Measurements from ENCODE around the gene ASZ1. TPM values are rescaled to one million over a fixed set of nuclear protein-coding genes. Genes with fewer than 3 reads are reported as not detected.

Gene ASZ1
- total and polyA plus RNA-seq, 2 of the 4 experiments (the other 2 are of a cell fraction): not detected

DNA sequence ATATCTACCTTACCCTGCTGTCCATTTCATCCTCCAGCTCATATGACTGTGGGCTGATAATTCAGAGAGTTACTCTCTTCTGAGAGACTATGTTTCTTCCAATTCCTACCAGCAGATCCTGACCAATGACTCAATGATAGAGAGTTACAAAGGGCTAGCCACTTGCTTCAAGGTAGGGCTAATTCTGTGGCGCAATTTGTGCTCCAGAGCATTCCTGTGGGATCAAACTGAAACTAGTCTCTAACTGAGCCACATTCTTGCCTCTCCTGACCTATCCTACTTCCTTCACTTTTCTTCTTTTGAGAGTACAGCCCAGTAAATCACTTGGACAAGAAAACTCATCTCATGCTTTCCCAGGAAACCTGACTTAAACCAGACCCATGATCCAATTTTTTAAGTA lies 17.9 kb upstream of the ASZ1 start:
- Histone ChIP-seq H3K9ac (ENCODE audit: low read depth, low read length) (no peak overlapping the region), H4K20me1 (ENCODE audit: insufficient read depth, low read length) (no peaks in the 10 kb centered on the region), H3K18ac (ENCODE audit: low read depth, low read length) (no peak overlapping the region), H3K79me1 (ENCODE audit: low read depth in 1 of 2, low read length in 2 of 2) (no peaks in the 10 kb centered on the region), H3K14ac (replicated peaks; ENCODE audit: low read depth, low read length) (no peak overlapping the region), H2AK9ac (replicated peaks; ENCODE audit: low read depth, low read length, poor library complexity) (no peak overlapping the region), H3K56ac (ENCODE audit: extremely low read depth, insufficient read depth, low read length) (no peak overlapping the region), H2BK20ac (ENCODE audit: low read depth, low read length) (no peak overlapping the region), H2BK15ac (ENCODE audit: low read depth, low read length) (no peak overlapping the region), H4K5ac (ENCODE audit: low read depth, low read length) (no peak overlapping the region), H3K4me1 (ENCODE audit: control insufficient read depth, insufficient read depth, low read length) (no peaks in the 10 kb centered on the region), H2BK120ac (ENCODE audit: low read depth, low read length) (no peak overlapping the region), H3K27me3 (ENCODE audit: control insufficient read depth, insufficient read depth, low read length) (no peaks in the 10 kb centered on the region), H3K27ac (ENCODE audit: insufficient read depth, low read length) (no peak overlapping the region), H2AK5ac (ENCODE audit: low read depth, low read length) (no peak overlapping the region), H4K91ac (ENCODE audit: insufficient read depth, low read depth, low read length) (no peak overlapping the region), H3K9me1 (ENCODE audit: insufficient read depth, low read length) (no peaks in the 10 kb centered on the region), H2BK5ac (ENCODE audit: low read depth, low read length, poor library complexity, severe bottlenecking) (no peak overlapping the region), H3K4me2 (ENCODE audit: low read depth, low read length) (no peak overlapping the region), H3K4ac (ENCODE audit: low read depth, low read length) (no peak overlapping the region), H3K36me3 (ENCODE audit: control insufficient read depth, insufficient read depth, low read length) (no peaks in the 10 kb centered on the region), H3K23ac (ENCODE audit: low read depth, low read length) (no peak overlapping the region), H2AFZ (replicated peaks; ENCODE audit: low read length, poor library complexity) (no peak overlapping the region), H3K9me3 (ENCODE audit: control insufficient read depth, insufficient read depth, low read length) (no peaks in the 10 kb centered on the region), H3K4me3 (ENCODE audit: insufficient read depth, low read depth, low read length) (no peak overlapping the region), H4K8ac (ENCODE audit: low read depth in 2 of 2, low read length in 2 of 2) (no peak overlapping the region)
- BruUV-seq (replicated peaks): no TSS peak
- dilution Hi-C loops (cut with HindIII; ENCODE audit: low sequenced_read_pairs, unreplicated experiment) (no loop called here), in situ Hi-C loops (cut with MboI; ENCODE audit: low sequenced_read_pairs) (no loop called here), intact Hi-C loops (cut with micrococcal nuclease) (no loop called here)
- DNase-seq (peak; percentile 34), ATAC-seq (ENCODE audit: low read depth) (no peak; the same call in 1 of the 2 replicates)
- TF ChIP-seq CEBPB (IDR thresholded peaks at IDR 0.05; ENCODE audit: low read depth, low read length) (peak; percentile 32; the same call in 1 of the 2 replicates), MAZ (IDR thresholded peaks at IDR 0.05; ENCODE audit: borderline replicate concordance, low read depth, low read length) (no peak), FOS (IDR thresholded peaks at IDR 0.05; ENCODE audit: low read depth, low read length) (no peak)
- TF ChIP-seq, protein P1, sequence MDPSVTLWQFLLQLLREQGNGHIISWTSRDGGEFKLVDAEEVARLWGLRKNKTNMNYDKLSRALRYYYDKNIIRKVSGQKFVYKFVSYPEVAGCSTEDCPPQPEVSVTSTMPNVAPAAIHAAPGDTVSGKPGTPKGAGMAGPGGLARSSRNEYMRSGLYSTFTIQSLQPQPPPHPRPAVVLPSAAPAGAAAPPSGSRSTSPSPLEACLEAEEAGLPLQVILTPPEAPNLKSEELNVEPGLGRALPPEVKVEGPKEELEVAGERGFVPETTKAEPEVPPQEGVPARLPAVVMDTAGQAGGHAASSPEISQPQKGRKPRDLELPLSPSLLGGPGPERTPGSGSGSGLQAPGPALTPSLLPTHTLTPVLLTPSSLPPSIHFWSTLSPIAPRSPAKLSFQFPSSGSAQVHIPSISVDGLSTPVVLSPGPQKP (IDR thresholded peaks at IDR 0.05; ENCODE audit: borderline replicate concordance, low read depth, low read length): no peak
- no CpG with 5 or more reads among the region's 1 CpG for WGBS, 2 experiments (ENCODE audit: extremely low coverage in 2 of 2, insufficient read length in 1 of 2)
- ChIA-PET CTCF (no interaction called here), POLR2A (ENCODE audit: unreplicated experiment) (no interaction called here)
